SK-N-SH treated with all-trans-retinoic acid at 6 μM for 48 hours (cell line): ENCODE measurements around the gene KIF1A.
"Not testable (repeated sequence)": the region's sequence is repeated elsewhere in the genome, so short reads cannot be mapped to it uniquely, and the experiment has no call there.

Source experiments
- ATAC-seq: fragments of 200-7000 bp; cut with Tn5 transposase; 3 replicates; pipeline ENCODE4 v1.9.1; 2020; ENCODE audit warnings: mild to moderate bottlenecking, moderate library complexity
- ARNTL ChIP-seq: fragments of 450-650 bp; formaldehyde crosslinking; IDR thresholded peaks from 2 replicates; pipeline ENCODE4 v1.5.0; 2020; ENCODE audit warnings: low read depth, mild to moderate bottlenecking, moderate library complexity, borderline replicate concordance
- BACH2 ChIP-seq: fragments of 250-450 bp; sonication (Bioruptor Pico); IDR thresholded peaks from 2 replicates; pipeline ENCODE4 v1.9.0; 2021; ENCODE audit warnings: mild to moderate bottlenecking, borderline replicate concordance
- CSDC2 ChIP-seq: fragments of 250-450 bp; sonication (Bioruptor Pico); IDR thresholded peaks from 2 replicates; pipeline ENCODE4 v1.5.0; 2020; ENCODE audit warnings: mild to moderate bottlenecking, moderate library complexity
- CSRNP3 ChIP-seq: fragments of 250-450 bp; sonication (Bioruptor Pico); IDR thresholded peaks from 2 replicates; pipeline ENCODE4 v1.5.1; 2021; ENCODE audit warnings: mild to moderate bottlenecking, moderate library complexity
- ESRRG ChIP-seq: fragments of 250-450 bp; sonication (Bioruptor Pico); IDR thresholded peaks from 2 replicates; pipeline ENCODE4 v1.6.1; 2021; ENCODE audit warnings: mild to moderate bottlenecking
- GLIS3 ChIP-seq: fragments of 250-450 bp; sonication (Bioruptor Pico); IDR thresholded peaks from 2 replicates; pipeline ENCODE4 v1.5.0; 2020; ENCODE audit warnings: mild to moderate bottlenecking, moderate library complexity
- POU6F1 ChIP-seq: fragments of 250-450 bp; sonication (Bioruptor Pico); IDR thresholded peaks from 2 replicates; pipeline ENCODE4 v1.8.0; 2021; ENCODE audit warnings: low read depth, mild to moderate bottlenecking, moderate library complexity, borderline replicate concordance
- PPARA ChIP-seq: fragments of 250-450 bp; sonication (Bioruptor Pico); IDR thresholded peaks from 2 replicates; pipeline ENCODE4 v1.5.0; 2020; ENCODE audit warnings: mild to moderate bottlenecking, borderline replicate concordance
- RARB ChIP-seq: fragments of 250-450 bp; sonication (Bioruptor Pico); IDR thresholded peaks from 2 replicates; pipeline ENCODE4 v1.8.0; 2021; ENCODE audit warnings: mild to moderate bottlenecking, moderate library complexity
- TCF4 ChIP-seq: fragments of 250-450 bp; sonication (Bioruptor Pico); IDR thresholded peaks from 2 replicates; pipeline ENCODE4 v1.8.0; 2021; ENCODE audit warnings: mild to moderate bottlenecking, moderate library complexity, borderline replicate concordance
- TOX ChIP-seq: fragments of 250-450 bp; sonication (Bioruptor Pico); IDR thresholded peaks from 2 replicates; pipeline ENCODE4 v1.8.0; 2021; ENCODE audit warnings: mild to moderate bottlenecking, moderate library complexity, borderline replicate concordance
- TSHZ2 ChIP-seq: fragments of 250-450 bp; sonication (Bioruptor Pico); IDR thresholded peaks from 2 replicates; pipeline ENCODE4 v1.5.0; 2020; ENCODE audit warnings: mild to moderate bottlenecking, moderate library complexity
- ZFP3 ChIP-seq: fragments of 250-450 bp; sonication (Bioruptor Pico); IDR thresholded peaks from 2 replicates; pipeline ENCODE4 v1.5.0; 2020; ENCODE audit warnings: mild to moderate bottlenecking, moderate library complexity
- ZFP30 ChIP-seq: fragments of 450-650 bp; formaldehyde crosslinking; IDR thresholded peaks from 2 replicates; pipeline ENCODE4 v1.5.0; 2022; ENCODE audit warnings: mild to moderate bottlenecking, moderate library complexity

KIF1A gene

GRCh38 chr2:240780023-240780700 lies 39.9 kb downstream of the KIF1A start (continued):
- no peak for TF ChIP-seq POU6F1 (CRISPR knock-in tag)
- no peak for TF ChIP-seq RARB (CRISPR knock-in tag)

- not testable (repeated sequence) for ATAC-seq
Observed at GRCh38 chr2:240779250-240779832, 40.7 kb downstream of the KIF1A start.

- no peak for TF ChIP-seq PPARA (CRISPR knock-in tag)
- no peak for TF ChIP-seq CSDC2
- TF ChIP-seq ZFP3 = no peak
- no peak for TF ChIP-seq POU6F1 (CRISPR knock-in tag)
- ATAC-seq = no peak
Observed at GRCh38 chr2:240778426-240778825, 41.6 kb downstream of the KIF1A start.

- TF ChIP-seq TOX (CRISPR knock-in tag) = no peak
- no peak for TF ChIP-seq ZFP3
- TF ChIP-seq TCF4 (CRISPR knock-in tag) = no peak
- TF ChIP-seq CSRNP3 (CRISPR knock-in tag) = no peak
- TF ChIP-seq ZFP30 (CRISPR knock-in tag) = no peak
- no peak for TF ChIP-seq RARB (CRISPR knock-in tag)
- no peak for TF ChIP-seq CSDC2
- no peak for ATAC-seq
Observed at GRCh38 chr2:240777456-240778212, 42.4 kb downstream of the KIF1A start.

- TF ChIP-seq ESRRG (CRISPR knock-in tag) = no peak
- no peak for TF ChIP-seq CSDC2
- TF ChIP-seq TCF4 (CRISPR knock-in tag) = no peak
- no peak for TF ChIP-seq CSRNP3 (CRISPR knock-in tag)
- no peak for TF ChIP-seq PPARA (CRISPR knock-in tag)
- TF ChIP-seq TOX (CRISPR knock-in tag) = no peak
- TF ChIP-seq GLIS3 (CRISPR knock-in tag) = no peak
- no peak for TF ChIP-seq ARNTL (CRISPR knock-in tag)
- no peak for TF ChIP-seq BACH2
- TF ChIP-seq TSHZ2 (CRISPR knock-in tag) = no peak
- TF ChIP-seq, all 23 proteins: peak for 0
- ATAC-seq = no peak
Observed at GRCh38 chr2:240775905-240776304, 44.1 kb downstream of the KIF1A start.
